Fibroblast of villous mesenchyme (primary cell): ENCODE measurements around the gene CDHR3. TPM values are rescaled to one million over a fixed set of nuclear protein-coding genes. Genes with fewer than 3 reads are reported as not detected.

Experiments used
- DNase-seq: peaks from one replicate; pipeline ENCODE4 v3.0.0-alpha.2; 2010; ENCODE audit warnings: low read depth
- H3K4me3 ChIP-seq: 2 replicates; pipeline ENCODE4 v1.5.1; 2011; ENCODE audit warnings: low read depth, mild to moderate bottlenecking, low read length
- total RNA-seq: library from RNA; depleted of rRNA; stranded (reverse); fragments of >200 nt; gene quantifications from 2 replicates; pipeline ENCODE4 v1.2.3, GENCODE V29; 2012
- TF ChIP-seq, protein P1 (sequence below): IDR thresholded peaks from 2 replicates; pipeline ENCODE4 v1.5.1; 2012; ENCODE audit warnings: low read depth, mild to moderate bottlenecking, low read length; ENCODE audit not compliant: insufficient read depth

CDHR3 gene
- total RNA-seq, 1 donor, result 9.1 TPM

DNA sequence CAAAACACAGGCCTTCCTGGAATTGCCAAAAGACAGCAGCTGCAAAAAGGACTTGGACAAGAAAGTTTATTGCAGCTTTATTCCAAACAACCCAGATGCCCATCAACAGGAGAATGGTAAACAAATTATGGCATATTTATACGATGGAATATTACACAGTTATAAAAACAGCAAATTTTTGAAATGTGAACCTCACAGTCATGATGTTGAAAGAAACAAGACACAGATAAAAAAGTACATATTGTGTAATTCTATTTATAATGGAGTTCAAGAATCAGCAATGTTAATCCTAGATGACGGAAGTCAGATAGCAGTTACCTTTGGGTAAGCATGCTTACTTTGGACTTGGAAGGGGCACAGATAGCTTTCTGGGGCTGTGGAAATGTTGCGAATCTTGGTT is 104.6 kb downstream of the CDHR3 start:
- TF ChIP-seq, protein P1, sequence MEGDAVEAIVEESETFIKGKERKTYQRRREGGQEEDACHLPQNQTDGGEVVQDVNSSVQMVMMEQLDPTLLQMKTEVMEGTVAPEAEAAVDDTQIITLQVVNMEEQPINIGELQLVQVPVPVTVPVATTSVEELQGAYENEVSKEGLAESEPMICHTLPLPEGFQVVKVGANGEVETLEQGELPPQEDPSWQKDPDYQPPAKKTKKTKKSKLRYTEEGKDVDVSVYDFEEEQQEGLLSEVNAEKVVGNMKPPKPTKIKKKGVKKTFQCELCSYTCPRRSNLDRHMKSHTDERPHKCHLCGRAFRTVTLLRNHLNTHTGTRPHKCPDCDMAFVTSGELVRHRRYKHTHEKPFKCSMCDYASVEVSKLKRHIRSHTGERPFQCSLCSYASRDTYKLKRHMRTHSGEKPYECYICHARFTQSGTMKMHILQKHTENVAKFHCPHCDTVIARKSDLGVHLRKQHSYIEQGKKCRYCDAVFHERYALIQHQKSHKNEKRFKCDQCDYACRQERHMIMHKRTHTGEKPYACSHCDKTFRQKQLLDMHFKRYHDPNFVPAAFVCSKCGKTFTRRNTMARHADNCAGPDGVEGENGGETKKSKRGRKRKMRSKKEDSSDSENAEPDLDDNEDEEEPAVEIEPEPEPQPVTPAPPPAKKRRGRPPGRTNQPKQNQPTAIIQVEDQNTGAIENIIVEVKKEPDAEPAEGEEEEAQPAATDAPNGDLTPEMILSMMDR, result no peak
- no peak overlapping the region for H3K4me3 ChIP-seq
- DNase-seq, result no peak

DNA sequence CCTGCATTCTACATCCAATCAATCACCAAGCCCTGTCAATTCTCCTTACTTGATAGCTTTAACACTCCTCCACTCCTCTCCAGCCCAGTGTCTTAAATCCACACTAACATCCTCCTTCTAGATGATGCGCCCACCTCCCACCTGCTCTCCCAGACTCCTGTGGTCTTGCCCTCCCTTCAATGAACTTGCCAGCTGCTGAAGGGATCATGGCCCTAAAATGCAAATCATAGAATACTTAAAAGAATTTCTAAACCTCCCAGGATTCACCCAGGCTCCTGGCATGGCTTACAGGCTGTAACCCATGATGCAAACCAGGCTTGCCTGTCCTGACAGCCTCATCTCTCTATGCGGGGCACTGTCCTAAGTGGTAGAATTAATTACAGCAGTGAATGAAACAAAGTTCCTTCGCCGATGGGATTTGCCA is 105.5 kb downstream of the CDHR3 start:
- H3K4me3 ChIP-seq, result no peak overlapping the region
- TF ChIP-seq, protein P1, result no peak
- no peak for DNase-seq

DNA sequence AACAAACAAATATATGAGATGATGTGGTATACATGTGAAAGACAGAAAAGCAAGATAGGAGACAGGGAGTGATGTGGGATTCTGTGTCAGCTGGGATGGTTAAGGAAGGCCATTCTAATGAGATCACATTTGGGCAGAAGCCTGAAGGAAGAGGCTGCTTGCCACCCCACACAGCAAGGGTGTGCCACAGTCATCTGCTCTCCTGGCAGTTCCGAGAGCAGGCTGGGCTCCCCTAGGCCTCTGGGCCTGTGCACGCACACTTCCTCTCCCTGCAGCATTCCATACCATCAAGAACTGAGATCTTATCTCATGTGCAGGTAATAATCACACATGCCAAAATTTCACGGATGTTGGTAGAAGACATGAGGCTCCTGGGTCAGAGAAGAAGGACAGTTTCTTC is 105.9 kb downstream of the CDHR3 start:
- DNase-seq, result no peak
- no peak overlapping the region for H3K4me3 ChIP-seq
- TF ChIP-seq, protein P1, result no peak

DNA sequence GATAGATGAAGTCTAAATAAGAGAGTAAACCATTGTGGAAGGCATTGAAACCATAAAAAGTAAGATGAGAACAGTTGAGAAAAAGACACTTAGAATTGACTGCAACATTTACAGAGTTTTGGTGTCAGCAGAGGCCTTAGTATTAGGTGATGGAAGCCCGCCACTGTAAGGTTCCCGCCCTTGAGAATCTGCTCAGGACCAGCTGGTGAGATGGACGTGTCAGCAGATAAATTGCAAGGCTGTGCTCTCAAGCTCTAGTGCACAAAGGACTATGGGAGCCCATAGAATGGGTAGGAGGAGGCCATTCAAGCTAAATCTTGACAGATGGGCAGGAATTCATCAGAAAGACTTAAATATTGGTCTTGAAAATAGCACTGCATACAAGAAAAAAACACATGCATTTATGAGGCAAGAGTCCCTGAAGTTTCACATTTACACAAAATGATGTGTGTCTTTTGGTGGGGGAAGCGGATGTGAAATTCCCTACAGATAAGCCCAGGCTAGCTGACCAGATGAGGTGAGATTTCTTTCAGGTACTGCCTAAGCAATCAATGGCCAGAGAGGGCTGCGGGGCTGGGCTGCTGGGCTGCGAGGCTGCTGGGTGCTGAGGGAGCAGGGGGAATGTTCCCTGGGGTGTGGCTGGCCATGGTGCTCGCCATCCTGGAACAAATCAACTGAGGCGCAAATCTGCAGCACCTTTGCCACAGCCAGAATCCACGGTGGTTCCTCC is 106.6 kb downstream of the CDHR3 start:
- DNase-seq, result no peak
- TF ChIP-seq, protein P1, result no peak
- no peak overlapping the region for H3K4me3 ChIP-seq

DNA sequence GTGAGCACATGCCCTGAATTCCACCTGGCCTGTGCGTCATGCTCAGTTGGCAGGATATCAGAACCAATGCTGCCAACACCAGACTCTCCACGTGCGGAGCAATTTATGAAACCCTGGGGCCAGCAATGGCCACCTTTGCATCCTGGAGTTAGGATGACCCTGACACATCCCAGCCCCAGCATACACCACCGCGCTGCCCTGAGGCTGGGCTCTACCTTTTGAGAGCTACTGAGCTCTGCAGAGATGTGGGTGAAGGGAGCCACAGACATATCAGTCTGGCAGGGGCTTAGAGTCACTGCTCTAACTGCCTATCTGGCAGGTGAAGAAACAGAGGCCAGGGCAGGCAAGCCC is 107.1 kb downstream of the CDHR3 start:
- DNase-seq, result no peak
- no peak overlapping the region for H3K4me3 ChIP-seq
- TF ChIP-seq, protein P1, result no peak

DNA sequence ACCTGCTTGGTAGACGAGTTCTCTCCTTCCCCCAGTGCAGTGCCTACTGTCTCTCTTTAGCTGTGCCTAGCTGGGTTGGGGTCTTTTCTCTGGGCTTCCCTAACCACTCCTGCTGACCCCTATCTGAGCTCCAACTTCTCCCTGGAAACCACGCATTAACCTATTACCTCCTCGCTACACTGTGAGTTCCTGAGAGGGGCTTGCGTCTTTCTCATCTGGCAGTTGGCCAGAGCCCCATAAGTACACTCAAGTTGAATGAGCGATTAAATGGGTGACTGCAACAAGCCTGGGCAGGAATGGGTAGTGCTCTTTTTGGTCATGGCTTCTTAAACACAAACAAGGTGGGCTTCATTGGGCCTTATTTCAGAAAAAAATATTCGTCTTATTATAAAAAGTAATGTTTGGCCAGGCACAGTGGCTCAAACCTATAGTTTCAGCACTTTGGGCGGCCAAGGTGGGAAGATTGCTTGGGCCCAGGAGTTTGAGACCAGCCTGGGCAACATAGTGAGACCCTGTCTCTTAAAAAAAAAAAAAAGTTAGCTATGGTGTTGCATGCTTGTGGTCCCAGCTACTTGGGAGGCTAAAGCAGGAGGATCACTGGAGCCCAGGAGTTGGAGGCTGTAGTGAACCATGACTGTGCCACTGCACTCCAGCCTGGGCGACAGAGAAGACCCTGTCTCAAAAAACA is 107.6 kb downstream of the CDHR3 start:
- H3K4me3 ChIP-seq, result no peak overlapping the region
- no peak for DNase-seq
- TF ChIP-seq, protein P1, result no peak
